Skeletal muscle cell (primary cell): ENCODE results near the gene DOCK8.
A peak's percentile ranks its signal among the peaks of the same experiment; 100 is the strongest.

Experiments
- DNase-seq: peaks from one replicate; pipeline ENCODE4 v3.0.0-alpha.2; 2010; ENCODE audit warnings: low read depth
- H3K4me3 ChIP-seq: 2 replicates; pipeline ENCODE4 v1.5.1; 2011; ENCODE audit warnings: low read depth, mild to moderate bottlenecking, control low read depth, low read length, moderate library complexity

DOCK8 gene

GRCh38 chr9:297104-297972, 82.7 kb downstream of the DOCK8 start:
- H3K4me3 ChIP-seq = no peak overlapping the region
- DNase-seq = no peak

- H3K4me3 ChIP-seq = no peak overlapping the region
- no peak for DNase-seq
These were observed 88.8 kb downstream of the DOCK8 start for GRCh38 chr9:303502-303901.

GRCh38 chr9:304106-304505, 89.4 kb downstream of the DOCK8 start:
- H3K4me3 ChIP-seq = no peak overlapping the region
- DNase-seq = no peak

- no peak for DNase-seq
- no peak overlapping the region for H3K4me3 ChIP-seq
These were observed 90.0 kb downstream of the DOCK8 start for GRCh38 chr9:304519-305185.

GRCh38 chr9:306907-307306, 92.2 kb downstream of the DOCK8 start:
- H3K4me3 ChIP-seq = no peak overlapping the region
- no peak for DNase-seq

- H3K4me3 ChIP-seq = no peak overlapping the region
- no peak for DNase-seq
These were observed 97.2 kb downstream of the DOCK8 start for GRCh38 chr9:311841-312240.

GRCh38 chr9:312596-313320, 98.1 kb downstream of the DOCK8 start:
- H3K4me3 ChIP-seq = no peak overlapping the region
- no peak for DNase-seq

- no peak for DNase-seq
These were observed 101.8 kb downstream of the DOCK8 start for GRCh38 chr9:316382-316965.

GRCh38 chr9:318646-319045, 104.0 kb downstream of the DOCK8 start:
- DNase-seq = no peak
- H3K4me3 ChIP-seq = no peak overlapping the region

More at GRCh38 chr9:316382-316965, 101.8 kb downstream of the DOCK8 start:
- H3K4me3 ChIP-seq = no peak overlapping the region

GRCh38 chr9:324971-325370, 110.3 kb downstream of the DOCK8 start:
- DNase-seq = no peak

GRCh38 chr9:326667-327066, 112.0 kb downstream of the DOCK8 start:
- DNase-seq = no peak

More at GRCh38 chr9:324971-325370, 110.3 kb downstream of the DOCK8 start:
- H3K4me3 ChIP-seq = no peak overlapping the region

GRCh38 chr9:328453-328852, 113.8 kb downstream of the DOCK8 start:
- no peak overlapping the region for H3K4me3 ChIP-seq

More at GRCh38 chr9:326667-327066, 112.0 kb downstream of the DOCK8 start:
- H3K4me3 ChIP-seq = no peak overlapping the region

GRCh38 chr9:331197-331596, 116.5 kb downstream of the DOCK8 start:
- DNase-seq = no peak
- H3K4me3 ChIP-seq = no peak overlapping the region

More at GRCh38 chr9:328453-328852, 113.8 kb downstream of the DOCK8 start:
- DNase-seq = no peak

- no peak overlapping the region for H3K4me3 ChIP-seq
- no peak for DNase-seq
These were observed 120.7 kb downstream of the DOCK8 start for GRCh38 chr9:335373-335772.

GRCh38 chr9:336039-336438, 121.4 kb downstream of the DOCK8 start:
- no peak overlapping the region for H3K4me3 ChIP-seq
- no peak for DNase-seq

GRCh38 chr9:338602-339001, 123.9 kb downstream of the DOCK8 start:
- no peak for DNase-seq

GRCh38 chr9:341634-342421, 127.2 kb downstream of the DOCK8 start:
- no peak overlapping the region for H3K4me3 ChIP-seq
- DNase-seq = no peak

More at GRCh38 chr9:338602-339001, 123.9 kb downstream of the DOCK8 start:
- H3K4me3 ChIP-seq = no peak overlapping the region

GRCh38 chr9:343773-344172, 129.1 kb downstream of the DOCK8 start:
- no peak overlapping the region for H3K4me3 ChIP-seq
- DNase-seq = no peak

- no peak overlapping the region for H3K4me3 ChIP-seq
- peak; percentile 52 for DNase-seq
These were observed 131.5 kb downstream of the DOCK8 start for GRCh38 chr9:346111-346571.
